Endothelial cell of umbilical vein (primary cell): Measurements from ENCODE around the gene CDK18. TPM values are rescaled to one million over a fixed set of nuclear protein-coding genes. Genes with fewer than 3 reads are reported as not detected.

ENCODE experiments used
- BruUV-seq: library from RNA; stranded (reverse); fragments of 400-500 nt; replicated peaks from 2 replicates; lab custom pipeline; 2021; lab: Mats Ljungman, UMichigan
- CTCF ChIA-PET: fragments of 300-600, 350-600 bp; sonication (Branson Sonifier 250); formaldehyde crosslinking; loops from one replicate; lab custom pipeline; 2021; ENCODE audit warnings: antibody characterized with exemption, inconsistent platforms; lab: Charles Lee
- POLR2A ChIA-PET: fragments of 300-600, 350-600 bp; sonication (Branson Sonifier 250); formaldehyde crosslinking; loops from one replicate; lab custom pipeline; 2021; ENCODE audit warnings: antibody characterized with exemption, inconsistent platforms; lab: Charles Lee
- DNase-seq: peaks from one replicate; pipeline ENCODE4 v3.0.0-alpha.2; 2011; ENCODE audit warnings: low read depth, low spot score
- FAIRE-seq: peaks from 2 replicates; lab custom pipeline; 2011; peaks lifted over from hg19 to GRCh38; lab: Jason Lieb, UNC
- H2AFZ ChIP-seq: 2 replicates; pipeline ENCODE4 v1.6.0; 2012; ENCODE audit warnings: low read depth, low read length, control low read depth, inconsistent platforms
- H3K27ac ChIP-seq: 2 replicates; pipeline ENCODE4 v1.5.1; 2011; ENCODE audit warnings: low read depth, mild to moderate bottlenecking, control low read depth, low read length, moderate library complexity; ENCODE audit not compliant: insufficient read depth
- H3K27me3 ChIP-seq, 2 experiments: 2 replicates each; pipeline versions ENCODE4 v1.6.0 to v1.6.1; 2011; ENCODE audit warnings: low read length in 2 of 2, mixed read lengths in 1 of 2; ENCODE audit not compliant: control insufficient read depth in 2 of 2, insufficient read depth in 2 of 2
- H3K36me3 ChIP-seq, 2 experiments: 2 replicates in 1 of 2; 3 replicates in 1 of 2; pipeline ENCODE4 v1.5.1; 2011; ENCODE audit warnings: low read length in 2 of 2, mild to moderate bottlenecking in 1 of 2, moderate library complexity in 1 of 2; ENCODE audit not compliant: control insufficient read depth in 2 of 2, insufficient read depth in 2 of 2; ENCODE audit errors: extremely low read depth in 1 of 2
- H3K4me1 ChIP-seq: 3 replicates; pipeline ENCODE4 v1.5.1; 2011; ENCODE audit warnings: mild to moderate bottlenecking, low read length; ENCODE audit not compliant: control insufficient read depth, insufficient read depth; ENCODE audit errors: extremely low read depth
- H3K4me2 ChIP-seq: 2 replicates; pipeline ENCODE4 v1.6.1; 2011; ENCODE audit warnings: low read length, control low read depth, mixed read lengths; ENCODE audit not compliant: insufficient read depth
- H3K4me3 ChIP-seq, 3 experiments: fragments of 200-600 bp in 1 of 3; sonication (generic), shearing (Covaris generic) in 1 of 3; replicated peaks in 1 of 3; 2 replicates each; pipeline ENCODE4 v1.5.1; 2011 to 2016; ENCODE audit warnings: control low read depth in 3 of 3, low read length in 3 of 3, mild to moderate bottlenecking in 2 of 3, inconsistent platforms in 1 of 3, low read depth in 1 of 3, moderate library complexity in 1 of 3; ENCODE audit not compliant: insufficient read depth in 1 of 3
- H3K79me2 ChIP-seq: 2 replicates; pipeline ENCODE4 v1.6.0; 2012; ENCODE audit warnings: low read length, inconsistent platforms; ENCODE audit not compliant: control insufficient read depth, insufficient read depth
- H3K9ac ChIP-seq: replicated peaks from 2 replicates; pipeline ENCODE3; 2011; ENCODE audit warnings: low read length, control low read depth; ENCODE audit not compliant: insufficient read depth; ENCODE audit errors: extremely low read depth
- H3K9me1 ChIP-seq: replicated peaks from 3 replicates; pipeline ENCODE4 v1.6.0; 2011; ENCODE audit warnings: mild to moderate bottlenecking, low read length; ENCODE audit not compliant: control insufficient read depth, insufficient read depth; ENCODE audit errors: extremely low read depth
- H3K9me3 ChIP-seq: replicated peaks from 2 replicates; pipeline ENCODE4 v1.5.1; 2012; ENCODE audit warnings: low read length, inconsistent platforms; ENCODE audit not compliant: control insufficient read depth, insufficient read depth
- H4K20me1 ChIP-seq: replicated peaks from 2 replicates; pipeline ENCODE3; 2011; ENCODE audit warnings: mild to moderate bottlenecking, low read length; ENCODE audit not compliant: control insufficient read depth, insufficient read depth; ENCODE audit errors: extremely low read depth
- CTCF ChIP-seq, 2 donors: IDR thresholded peaks; 1 replicate in 1 of 2; 2 replicates in 1 of 2; pipeline ENCODE4 v1.5.1; 2011; ENCODE audit warnings: low read length in 2 of 2, mild to moderate bottlenecking in 2 of 2, moderate library complexity in 2 of 2, control low read depth in 1 of 2, inconsistent platforms in 1 of 2, low read depth in 1 of 2; ENCODE audit not compliant: insufficient read depth in 1 of 2; ENCODE audit errors: extremely low read depth in 1 of 2
- EZH2 ChIP-seq: IDR thresholded peaks from 2 replicates; pipeline ENCODE4 v1.6.1; 2012; ENCODE audit warnings: borderline replicate concordance, low read depth, mild to moderate bottlenecking, moderate library complexity, low read length, inconsistent platforms; ENCODE audit not compliant: severe bottlenecking
- FOS ChIP-seq: IDR thresholded peaks from 2 replicates; pipeline ENCODE4 v1.6.1; 2011; ENCODE audit warnings: mild to moderate bottlenecking, low read length, moderate library complexity, borderline replicate concordance; ENCODE audit not compliant: insufficient read depth
- GATA2 ChIP-seq: IDR thresholded peaks from 2 replicates; pipeline ENCODE4 v1.7.0; 2011; ENCODE audit warnings: low read depth, mild to moderate bottlenecking, moderate library complexity, mixed read lengths, low read length; ENCODE audit not compliant: insufficient read length, insufficient read depth
- JUN ChIP-seq: IDR thresholded peaks from 2 replicates; pipeline ENCODE4 v1.6.1; 2011; ENCODE audit warnings: borderline replicate concordance, low read depth; ENCODE audit not compliant: insufficient read length, insufficient read depth
- MAX ChIP-seq: IDR thresholded peaks from 2 replicates; pipeline ENCODE4 v1.6.1; 2011; ENCODE audit not compliant: insufficient read depth, insufficient read length
- MYC ChIP-seq: IDR thresholded peaks from one replicate; pipeline ENCODE4 v1.6.1; 2011; ENCODE audit warnings: mild to moderate bottlenecking, low read depth, low read length
- POLR2A ChIP-seq: IDR thresholded peaks from 2 replicates; pipeline ENCODE4 v1.6.1; 2012; ENCODE audit warnings: low read depth, mild to moderate bottlenecking, control low read depth, low read length
- POLR2AphosphoS5 ChIP-seq: IDR thresholded peaks from 2 replicates; pipeline ENCODE4 v1.6.1; 2012; ENCODE audit warnings: low read depth, mild to moderate bottlenecking, control low read depth, low read length, moderate library complexity; ENCODE audit not compliant: insufficient read depth
- dilution Hi-C: fragments of 300-500 bp; cut with MboI; formaldehyde crosslinking; loops from one replicate; pipeline ENCODE4 v1.15.0; 2019; ENCODE audit warnings: low sequenced_read_pairs; ENCODE audit not compliant: extremely low pct_ligation_motif_present
- intact Hi-C: fragments of 100-400 bp; cut with micrococcal nuclease; formaldehyde crosslinking; loops from one replicate; pipeline ENCODE4 v1.10.0; 2022
- polyA plus RNA-seq, 4 experiments: library from polyadenylated mRNA; depleted of rRNA in 3 of 4; stranded (reverse) in 3 of 4; unstranded in 1 of 4; fragments of >200 nt; gene quantifications; 2 replicates each; pipeline versions ENCODE4 v1.2.1 to v1.2.3, GENCODE V29; 2011 to 2012; ENCODE audit warnings: missing spikeins in 1 of 4
- total RNA-seq: library from RNA; stranded (reverse); gene quantifications from 2 replicates; pipeline ENCODE4 v1.2.3, GENCODE V29; 2021

The CDK18 gene
- total and polyA plus RNA-seq, 2 donors (not counting 3 experiments of a cell fraction or from before 2014, with no cell fraction given): 0.17 to 1.2 TPM

- Histone ChIP-seq H3K27ac (no peak overlapping the region), H3K9ac (no peak overlapping the region), H2AFZ (no peak overlapping the region), H3K36me3 (no peaks in the 10 kb centered on the region), H3K27me3 (peaks cover 3 to 5% of the 10 kb centered on the region in 2 experiments), H3K9me1 (no peaks in the 10 kb centered on the region), H3K79me2 (no peaks in the 10 kb centered on the region), H3K4me2 (no peak overlapping the region), H4K20me1 (no peaks in the 10 kb centered on the region), H3K4me3 (no peak overlapping the region), H3K4me1 (no peaks in the 10 kb centered on the region), H3K9me3 (no peaks in the 10 kb centered on the region)
- TF ChIP-seq MYC (no peak), FOS (no peak), GATA2 (no peak), POLR2A (no peak), CTCF (IDR thresholded peaks at IDR 0.05; ENCODE audit: extremely low read depth in 1 of 2, insufficient read depth in 1 of 2, low read depth in 1 of 2, low read length in 2 of 2) (no peak), POLR2AphosphoS5 (no peak), EZH2 (no peak), JUN (no peak), MAX (no peak)
- no peak for FAIRE-seq
- BruUV-seq: no TSS peak
- ChIA-PET POLR2A (no interaction called here), CTCF (interaction anchor here (4.0 kb wide), 1 partner anchor 25 kb away, joined by 24 read pairs; no protein-coding TSS in a partner anchor)
- dilution Hi-C loops: no loop called here
- no peak for DNase-seq
- intact Hi-C loops: no loop called here
These were observed 6.5 kb downstream of the CDK18 start for GRCh38 chr1:205510951-205511330.
